Dedifferentiated amniotic fluid mesenchymal stem cell (primary cell): ENCODE results near the gene LRFN2.

Source experiments
- DNase-seq: peaks from one replicate; pipeline ENCODE4 v3.0.0-alpha.2; 2016; ENCODE audit errors: extremely low spot score

The LRFN2 gene

DNA sequence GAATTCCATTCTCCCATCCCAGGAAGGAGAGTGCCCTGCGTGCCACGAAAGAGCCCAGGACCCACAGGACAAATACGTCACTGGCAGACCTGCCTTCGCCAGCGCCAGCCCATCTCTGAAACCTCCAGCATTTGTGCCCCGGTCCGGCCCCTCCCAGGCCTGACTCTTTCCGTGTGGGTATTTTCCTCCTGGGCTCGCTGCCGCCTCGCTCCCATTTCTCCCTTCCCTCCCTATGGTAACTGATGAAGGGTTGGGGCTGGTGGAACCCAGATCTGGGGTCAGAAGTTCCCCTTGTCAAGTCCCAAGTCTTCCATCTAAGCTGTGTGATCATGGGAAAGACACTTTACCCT is 208.5 kb downstream of the LRFN2 start:
- DNase-seq, result no peak

DNA sequence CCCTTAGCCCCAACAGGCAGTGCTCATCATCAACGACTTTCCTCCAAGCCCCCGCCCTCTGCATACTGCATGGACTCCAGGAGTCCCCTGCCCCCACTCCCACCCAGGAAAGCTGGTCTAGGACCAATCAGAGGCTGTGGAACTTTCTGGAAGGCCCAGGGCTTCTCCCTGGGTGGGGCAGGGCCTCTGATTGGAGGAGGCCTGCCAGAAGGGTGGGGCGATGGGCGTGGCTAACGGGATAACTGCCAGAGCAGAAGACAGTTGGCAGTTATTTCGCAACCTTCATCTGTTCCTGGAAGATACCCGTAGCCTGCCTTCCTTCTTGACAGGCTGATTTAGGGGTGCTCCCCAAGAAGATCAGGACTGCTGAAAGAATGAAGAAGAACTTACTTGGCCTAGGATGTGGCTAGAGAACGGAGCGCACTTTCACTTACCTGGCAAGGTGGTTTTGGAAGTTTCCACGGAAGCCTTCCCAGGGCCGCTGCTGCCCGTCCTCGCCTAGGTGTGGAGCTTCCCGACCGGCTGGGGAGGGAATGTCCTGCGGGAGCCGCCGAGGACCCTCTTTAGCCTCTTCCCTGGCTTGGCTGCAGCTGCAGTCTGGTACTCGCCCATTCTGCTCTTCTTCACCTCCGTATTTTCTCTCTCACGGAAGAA is 209.0 kb downstream of the LRFN2 start:
- no peak for DNase-seq

DNA sequence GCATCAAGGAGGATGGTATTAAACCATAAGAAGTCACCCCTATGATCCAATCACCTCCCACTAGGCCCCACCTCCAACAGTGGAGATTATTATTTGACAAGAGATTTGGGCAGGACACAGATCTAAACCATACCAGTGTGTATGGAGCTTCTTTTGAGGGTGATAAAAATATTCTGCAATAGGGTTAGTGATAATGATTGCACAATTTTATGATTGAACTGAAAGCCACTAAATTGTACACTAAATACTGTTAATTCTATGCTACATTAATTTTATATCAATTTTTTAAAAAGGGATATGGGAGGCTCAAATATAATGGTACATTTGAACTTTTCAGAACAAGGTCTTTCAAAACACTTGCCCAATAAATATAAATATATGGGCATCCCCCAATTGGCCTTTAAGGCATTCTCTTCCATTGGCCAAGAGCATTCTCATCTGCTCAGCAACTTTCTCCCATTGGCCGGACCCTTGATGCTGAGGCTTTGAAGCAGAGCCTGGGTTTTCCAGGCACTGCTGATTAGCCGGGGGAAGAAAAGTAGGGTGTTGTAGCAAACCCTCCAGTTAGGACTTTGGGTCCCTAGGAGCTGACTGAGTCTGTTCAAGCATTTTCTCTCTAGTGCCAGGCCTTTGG is 209.9 kb downstream of the LRFN2 start:
- DNase-seq, result no peak

DNA sequence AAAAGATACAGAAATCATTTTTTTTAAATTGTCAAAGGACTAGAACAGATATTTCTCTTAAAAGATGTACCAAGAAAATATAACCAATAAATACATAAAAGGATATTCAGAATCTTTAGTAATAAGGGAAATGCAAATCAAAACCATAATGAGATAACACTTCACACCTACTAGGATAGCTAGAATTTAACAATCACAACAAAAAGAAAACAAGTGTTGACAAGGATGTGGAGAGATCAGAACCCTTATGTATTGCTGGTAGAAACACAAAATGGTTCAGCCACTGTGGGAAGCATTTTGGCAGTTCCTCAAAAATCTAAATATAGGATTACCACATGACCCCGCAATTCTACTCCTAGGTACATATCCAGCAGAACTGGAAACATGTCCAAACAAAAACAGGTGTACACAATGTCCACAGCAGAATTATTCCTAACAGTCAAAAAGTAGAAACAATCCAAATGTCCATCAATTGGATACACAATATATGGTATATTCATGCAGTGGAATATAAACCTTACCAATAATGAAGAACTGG is 211.0 kb downstream of the LRFN2 start:
- DNase-seq, result no peak

DNA sequence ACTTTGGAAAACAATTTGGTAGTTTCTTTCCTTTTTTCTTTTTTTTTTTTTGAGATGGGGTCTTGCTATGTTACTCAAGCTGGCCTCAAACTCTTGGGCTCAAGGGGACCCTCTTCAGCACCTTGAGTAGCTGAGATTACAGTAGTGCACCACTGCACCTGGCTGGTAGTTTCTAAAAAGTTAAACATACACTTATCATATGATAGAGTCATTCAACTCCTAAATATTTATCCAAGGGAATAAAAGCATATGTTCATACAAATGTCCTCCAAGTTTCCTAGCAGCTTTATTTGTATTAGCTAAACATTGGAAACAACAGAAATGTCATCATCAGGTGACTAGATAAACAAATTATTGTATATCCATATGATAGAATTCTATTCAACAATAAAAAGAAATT is 213.9 kb downstream of the LRFN2 start:
- no peak for DNase-seq

DNA sequence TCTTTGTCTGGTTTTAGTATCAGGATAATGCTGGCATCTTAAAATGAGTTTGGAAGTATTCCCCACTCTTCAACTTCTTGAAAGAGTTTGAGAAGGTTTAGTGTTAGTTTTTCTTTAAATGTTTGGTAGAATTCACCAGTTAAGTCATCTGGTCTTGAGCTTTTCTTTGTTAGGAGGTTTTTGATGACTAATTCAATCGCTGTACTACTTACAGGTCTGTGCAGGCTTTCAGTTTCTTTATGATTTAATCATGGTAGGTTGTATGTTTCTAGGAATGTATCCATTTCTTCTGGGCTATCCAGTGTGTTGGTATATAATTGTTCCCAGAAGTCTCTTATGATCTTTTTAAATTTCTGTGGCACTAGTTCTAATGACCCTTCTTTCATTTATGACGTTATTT is 215.5 kb downstream of the LRFN2 start:
- no peak for DNase-seq

DNA sequence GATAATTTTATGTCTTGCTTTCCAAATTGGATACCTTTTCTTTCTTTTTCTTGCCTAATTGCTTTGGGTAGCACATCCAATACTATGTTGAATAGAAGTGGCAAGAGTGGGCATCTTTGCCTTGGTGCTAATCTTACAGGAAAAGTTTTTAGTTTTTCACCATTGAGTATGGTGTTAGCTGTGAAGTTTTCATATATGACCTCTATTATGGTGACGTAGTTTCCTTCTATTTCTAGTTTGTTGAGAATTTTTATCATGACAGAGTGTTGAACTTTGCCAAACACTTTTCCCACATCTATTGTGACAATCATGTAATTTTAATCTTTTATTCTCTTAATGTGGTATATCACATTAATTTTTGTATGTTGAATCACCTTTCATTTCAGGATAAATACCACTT is 216.1 kb downstream of the LRFN2 start:
- DNase-seq, result no peak

DNA sequence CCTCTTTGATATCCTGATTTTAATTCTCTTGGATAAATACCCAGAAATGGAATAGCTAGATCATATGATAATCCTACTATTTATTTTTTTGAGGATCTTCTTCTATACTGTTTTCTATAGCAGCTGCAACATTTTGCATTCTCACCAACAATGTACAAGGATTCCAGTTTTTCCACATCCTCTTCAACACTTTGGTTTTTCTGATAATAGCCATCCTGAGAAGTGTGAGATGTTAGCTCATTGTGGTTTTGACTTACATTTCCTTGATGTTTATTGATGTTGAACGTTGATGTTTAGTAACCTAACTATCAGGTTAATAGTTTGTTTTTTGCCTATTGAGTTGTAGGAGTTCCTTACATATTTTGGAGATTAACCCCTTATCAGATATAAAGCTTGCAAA is 217.3 kb downstream of the LRFN2 start:
- DNase-seq, result no peak

DNA sequence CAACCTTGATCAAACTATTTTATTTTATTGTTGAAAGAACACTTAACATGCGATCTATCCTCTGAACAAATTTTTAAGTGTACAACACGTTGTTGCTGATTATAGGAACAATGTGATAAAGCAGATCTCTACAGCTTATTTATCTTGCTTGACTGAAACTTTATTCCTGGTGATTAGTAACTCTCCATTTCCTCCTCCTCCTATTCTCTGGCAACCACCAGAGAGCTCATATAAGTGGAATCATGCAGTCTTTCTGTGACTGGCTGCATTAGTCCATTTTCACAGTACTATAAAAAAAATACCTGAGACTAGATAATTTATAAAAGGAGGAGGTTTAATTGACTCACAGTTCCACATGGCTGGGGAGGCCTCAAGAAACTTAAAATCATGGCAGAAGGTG is 218.1 kb downstream of the LRFN2 start:
- DNase-seq, result no peak

DNA sequence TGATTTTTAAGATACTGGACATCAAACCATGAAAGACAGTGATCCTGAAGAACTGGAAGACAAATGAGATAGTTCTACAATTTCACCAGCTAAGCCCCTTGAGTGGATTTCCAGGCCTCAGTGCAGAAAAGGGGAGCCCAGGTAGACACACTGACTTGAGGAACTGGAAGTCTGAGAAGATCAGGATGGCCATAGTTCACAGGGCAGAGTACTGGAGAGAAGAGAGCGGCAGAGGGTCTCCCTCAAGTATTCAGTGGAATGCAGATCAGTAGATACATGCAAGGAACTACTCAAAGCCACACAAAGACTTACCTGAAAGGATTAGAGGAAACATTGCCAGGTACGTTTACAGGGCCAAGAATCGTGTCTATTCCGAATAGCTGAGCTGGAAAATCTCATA is 224.3 kb downstream of the LRFN2 start:
- DNase-seq, result no peak

DNA sequence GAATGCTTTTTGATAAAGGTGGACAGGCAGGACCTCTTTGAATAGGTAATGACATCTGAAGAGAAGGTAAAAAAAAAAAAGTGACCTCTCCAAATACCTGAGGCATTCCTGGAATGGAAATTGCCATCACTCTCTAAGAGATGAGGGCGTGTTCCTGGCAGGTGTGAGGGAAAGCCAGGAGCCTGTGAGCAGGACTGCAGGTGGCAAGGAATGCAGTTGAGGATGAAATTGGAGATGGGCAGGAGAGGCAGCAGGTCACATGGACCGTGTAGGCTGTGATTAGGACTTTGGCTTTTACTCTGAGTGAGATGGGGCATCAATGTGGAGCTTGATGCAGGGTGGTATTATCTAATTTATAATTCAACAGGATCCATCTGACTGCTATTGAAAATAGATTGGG is 227.4 kb downstream of the LRFN2 start:
- no peak for DNase-seq

DNA sequence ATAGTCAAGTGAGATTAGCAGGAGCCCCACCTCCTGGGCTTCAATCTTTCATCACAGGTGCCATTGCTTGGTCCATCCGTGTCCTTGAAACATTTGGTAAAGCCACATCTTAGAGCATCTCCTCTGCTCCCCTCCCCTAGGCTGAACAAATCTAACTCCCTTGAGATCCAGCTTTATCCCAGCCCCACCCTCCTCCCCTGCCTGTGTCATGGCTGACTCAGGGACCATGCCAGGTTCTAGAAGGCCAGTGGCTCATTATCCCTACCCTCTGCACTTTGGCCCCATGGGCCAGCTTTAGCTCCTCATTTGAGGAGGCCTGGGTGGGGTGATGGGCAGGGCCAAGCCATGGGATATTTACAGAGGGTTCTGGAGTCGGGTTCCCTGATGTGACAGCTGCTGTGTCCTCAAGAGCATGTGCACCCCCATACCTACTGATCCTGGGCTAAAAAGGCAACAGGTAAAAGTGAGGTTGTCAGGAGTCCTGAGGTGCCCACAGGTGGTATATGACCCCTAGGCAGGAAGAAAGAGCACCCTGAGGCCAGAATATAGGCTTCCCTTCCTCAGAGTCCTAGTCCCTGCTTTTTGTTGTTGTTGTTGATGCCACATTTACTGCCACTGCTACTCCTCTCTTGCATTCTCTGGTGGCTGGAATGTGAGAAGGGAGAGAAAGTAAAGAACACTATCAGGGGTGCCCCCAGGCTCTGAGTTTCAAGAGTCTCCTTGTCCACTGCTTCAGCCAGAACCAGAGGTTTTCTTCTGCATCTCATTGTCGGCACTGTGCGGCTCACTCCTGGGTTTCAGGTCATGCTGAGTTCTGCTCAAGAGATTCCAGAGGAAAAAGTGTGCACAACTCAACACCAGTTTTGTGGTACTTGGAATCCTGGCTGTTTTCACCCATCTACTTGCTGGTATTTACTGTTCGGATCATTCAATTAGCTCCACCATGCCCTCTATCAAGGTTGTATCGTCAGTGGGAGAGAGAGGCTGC is 228.4 kb downstream of the LRFN2 start:
- DNase-seq, result no peak

DNA sequence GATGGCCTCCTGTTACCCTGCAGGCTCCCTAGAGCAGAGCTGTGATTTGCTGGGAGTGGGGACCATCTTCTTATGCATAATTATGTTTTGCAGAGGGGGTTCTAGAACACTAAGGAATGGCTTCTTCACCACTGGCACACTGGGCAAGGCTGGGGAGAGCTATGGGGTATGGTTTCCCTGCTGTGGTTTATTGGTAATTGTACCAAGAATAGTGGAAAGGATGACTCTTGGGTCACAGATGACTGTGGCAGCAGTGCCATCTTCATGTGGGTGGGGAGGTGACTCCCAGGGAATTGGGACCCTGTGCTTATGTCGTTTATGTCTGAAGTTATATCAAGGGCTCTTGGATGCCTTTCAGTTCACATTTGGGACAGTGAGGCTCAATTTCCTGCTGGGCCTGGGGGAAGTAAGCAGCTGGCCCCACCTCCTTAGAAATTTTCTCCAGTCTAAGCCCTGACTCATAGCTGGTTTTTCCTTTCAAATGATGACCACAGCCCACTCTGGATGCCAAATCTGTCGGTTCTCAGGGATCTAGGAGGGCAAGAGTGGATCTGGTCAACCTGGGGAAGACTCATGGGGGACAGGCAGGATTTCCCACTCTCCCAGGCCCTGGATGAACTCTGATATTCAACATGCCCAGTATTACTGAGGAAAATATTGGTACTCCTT is 230.8 kb downstream of the LRFN2 start:
- no peak for DNase-seq

DNA sequence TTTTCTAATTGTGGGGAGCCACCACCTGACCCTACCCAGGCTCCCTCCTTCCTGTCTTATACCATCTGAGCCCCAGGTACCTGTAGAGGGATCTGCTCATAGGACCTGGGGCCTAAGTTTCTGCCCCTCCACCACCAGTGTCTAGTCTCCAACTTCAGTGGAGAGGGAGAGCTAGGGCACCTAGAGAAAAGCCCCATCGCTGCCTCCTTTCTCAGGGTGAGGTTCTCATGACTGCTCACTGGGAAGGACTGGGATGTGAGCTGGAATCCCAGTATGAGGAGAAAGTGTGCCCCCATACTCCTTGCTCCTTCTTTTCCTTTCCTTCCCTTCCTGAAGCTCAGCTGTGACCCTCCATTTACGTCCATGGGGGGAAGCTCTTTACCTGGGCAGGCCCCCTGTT is 231.6 kb downstream of the LRFN2 start:
- no peak for DNase-seq

DNA sequence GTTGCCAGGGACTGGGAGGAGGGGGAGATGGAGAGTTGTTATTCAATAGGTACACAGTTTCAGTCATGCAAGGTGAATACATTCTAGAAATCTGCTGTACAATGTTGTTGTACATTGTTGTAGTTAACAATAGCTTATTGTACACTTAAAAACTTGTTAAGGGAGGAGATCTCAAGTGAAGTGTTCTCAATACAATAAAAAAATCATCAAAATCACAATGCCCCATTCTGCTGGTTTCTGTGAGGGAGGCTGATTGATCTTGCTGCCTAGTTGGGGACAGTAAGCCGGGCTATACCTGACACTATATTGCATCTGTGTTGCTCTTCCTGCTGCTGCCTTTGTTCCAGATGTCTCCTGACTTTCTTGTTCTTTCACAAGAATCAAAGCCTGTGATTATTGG is 232.1 kb downstream of the LRFN2 start:
- DNase-seq, result no peak

DNA sequence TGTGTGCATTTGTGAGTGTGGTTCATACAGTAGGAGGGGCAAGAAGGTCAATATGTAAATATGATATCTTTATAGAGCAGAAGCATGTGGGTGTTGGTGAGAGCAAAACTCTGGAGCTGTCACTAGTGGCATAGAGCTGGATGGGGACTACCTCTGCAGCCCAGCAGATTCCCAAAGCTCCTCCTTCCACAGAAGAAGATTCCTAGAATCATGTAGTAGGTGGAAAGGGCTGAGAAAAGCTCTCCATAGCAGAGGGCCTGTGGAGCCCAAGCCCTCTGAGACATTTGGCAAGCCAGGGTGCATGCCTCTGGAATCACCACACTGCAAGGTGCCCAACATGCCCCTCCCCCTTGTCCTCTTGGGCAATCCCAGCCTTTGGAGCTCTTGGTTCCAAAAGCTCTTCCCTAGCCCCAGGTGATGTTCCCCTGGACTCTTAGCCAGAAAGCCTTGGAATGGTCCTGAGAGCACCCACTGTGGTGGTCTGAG is 233.2 kb downstream of the LRFN2 start:
- no peak for DNase-seq

DNA sequence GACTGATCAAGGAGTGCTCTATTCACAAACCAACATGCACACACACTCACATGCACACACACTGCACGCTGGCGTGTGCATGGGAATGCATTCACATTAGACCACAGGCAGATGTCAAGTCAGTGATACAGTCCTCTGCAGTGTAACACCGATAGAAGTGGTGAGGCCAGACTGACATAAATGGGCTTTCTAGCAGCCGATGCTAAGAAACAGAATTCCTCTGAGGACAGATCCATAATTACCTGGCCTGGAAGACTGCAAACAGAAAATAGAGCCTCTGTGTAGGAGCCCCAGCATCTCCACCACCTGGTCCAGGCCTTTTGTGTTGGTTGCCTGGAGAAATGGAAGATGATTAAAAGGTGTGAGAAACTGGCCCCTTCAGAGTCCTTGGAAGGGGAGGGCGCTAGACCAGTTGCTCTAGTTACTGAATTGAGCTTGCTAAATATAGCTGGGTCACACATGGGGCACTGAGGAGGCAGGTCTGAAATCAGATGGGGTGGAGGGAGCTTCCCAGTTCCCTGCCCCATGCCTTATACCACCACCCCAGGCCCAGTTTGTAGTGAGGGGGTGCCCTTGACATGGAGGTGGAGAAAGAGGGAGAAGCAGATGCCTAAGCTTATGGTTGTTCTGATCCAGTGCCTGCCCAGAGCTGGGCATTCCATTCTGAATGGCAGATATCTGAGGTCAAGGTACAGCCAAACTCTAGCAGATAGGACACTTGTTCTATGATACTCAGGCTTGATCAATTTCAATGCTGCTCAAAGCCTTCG is 233.8 kb downstream of the LRFN2 start:
- no peak for DNase-seq

DNA sequence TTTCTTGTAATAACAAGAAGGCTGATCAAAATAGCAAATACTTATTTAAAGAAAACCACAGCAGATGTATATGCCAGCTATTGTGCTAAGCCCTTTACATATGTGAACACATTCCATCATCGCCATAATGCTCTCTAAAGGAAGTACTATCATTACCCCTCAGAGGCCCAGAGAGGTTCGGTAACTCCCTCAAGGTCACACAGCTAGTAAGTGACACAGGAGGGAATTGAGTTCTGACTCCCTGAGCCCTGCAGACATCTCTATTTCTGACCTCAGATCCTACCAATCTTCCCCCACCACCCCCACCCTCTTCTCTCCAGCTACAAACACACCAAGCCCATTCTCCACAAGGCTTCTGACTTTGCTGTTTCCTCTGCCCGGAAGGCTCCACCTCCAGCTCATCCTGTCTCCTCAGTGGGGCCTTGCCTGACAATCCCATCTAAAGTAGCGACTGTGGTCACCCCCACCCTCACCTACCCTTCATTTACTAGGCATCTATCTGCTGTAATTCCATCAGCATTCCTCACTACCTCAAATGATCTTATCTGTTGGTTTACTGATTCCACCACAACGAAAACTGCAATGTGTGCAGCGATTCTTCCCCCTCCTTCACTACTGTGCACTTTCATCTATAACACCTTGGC is 234.5 kb downstream of the LRFN2 start:
- DNase-seq, result no peak

DNA sequence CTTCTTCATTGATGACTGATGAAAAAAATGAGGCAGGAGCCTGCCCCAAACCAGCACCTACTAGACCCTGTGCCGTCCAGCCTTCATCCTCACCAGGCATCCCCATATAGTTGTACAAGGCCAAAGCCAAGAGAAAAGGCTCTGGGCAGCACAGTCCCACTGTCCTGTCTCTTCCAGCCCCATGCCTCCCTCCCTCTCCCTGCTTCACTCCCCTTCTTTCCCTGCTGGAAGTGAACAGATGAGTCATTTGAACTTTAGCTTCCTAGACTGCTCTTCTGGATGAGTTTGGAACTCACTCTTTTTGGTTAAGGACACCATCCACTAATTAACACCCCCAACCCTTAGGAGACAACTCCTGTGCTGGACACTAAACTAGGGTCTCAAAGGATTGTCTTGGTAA is 235.2 kb downstream of the LRFN2 start:
- no peak for DNase-seq

DNA sequence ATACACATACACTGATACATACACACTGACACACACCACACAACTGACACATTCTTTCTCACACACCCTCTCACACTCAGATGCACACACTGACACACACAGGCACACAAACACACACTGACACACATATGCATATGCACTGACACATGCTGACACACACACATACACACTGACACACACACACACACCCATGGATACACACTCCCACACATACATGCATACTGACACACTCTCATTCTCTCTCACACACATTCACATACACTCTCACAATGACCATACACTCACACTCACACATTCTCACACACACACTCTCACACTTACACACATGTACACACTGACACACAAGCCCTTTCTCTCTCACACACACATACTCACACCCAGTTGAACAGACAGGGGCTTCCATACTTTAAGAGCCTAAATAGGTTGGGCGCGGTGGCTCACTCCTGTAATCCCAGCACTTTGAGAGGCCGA is 236.4 kb downstream of the LRFN2 start:
- no peak for DNase-seq
